Measurements from ENCODE around the gene FAR2.

DNA sequence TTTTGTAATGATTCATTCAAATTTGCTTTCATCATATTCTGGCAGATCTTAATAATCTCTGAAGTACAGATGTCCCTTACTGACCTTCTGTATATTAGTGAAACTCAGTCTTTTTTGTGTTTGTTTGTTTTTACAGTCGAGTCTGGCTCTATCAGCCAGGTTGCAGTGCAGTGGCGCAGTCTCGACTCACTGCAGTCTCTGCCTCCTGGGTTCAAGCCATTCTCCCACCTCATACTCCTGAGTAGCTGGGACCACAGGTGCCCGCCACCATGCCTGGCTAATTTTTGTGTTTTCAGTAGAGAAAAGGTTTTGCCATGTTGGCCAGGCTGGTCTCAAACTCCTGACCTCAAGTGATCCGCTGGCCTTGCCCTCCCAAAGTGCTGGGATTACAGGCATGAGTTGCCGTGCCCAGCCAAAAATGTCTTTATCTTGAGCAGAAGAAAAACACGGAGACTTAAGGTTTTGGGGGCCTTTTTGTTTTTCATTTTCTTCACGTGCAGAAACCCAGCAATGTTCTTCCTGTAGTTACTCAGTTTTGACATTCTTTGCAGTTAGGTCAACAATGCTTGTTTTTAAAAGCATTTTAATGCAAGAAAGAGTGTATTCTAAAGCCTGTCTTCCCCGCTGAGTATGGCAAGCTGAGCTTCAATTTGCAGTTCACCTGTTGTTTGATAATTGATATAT is 79.5 kb downstream of the FAR2 start:
- TF ChIP-seq, protein P1, sequence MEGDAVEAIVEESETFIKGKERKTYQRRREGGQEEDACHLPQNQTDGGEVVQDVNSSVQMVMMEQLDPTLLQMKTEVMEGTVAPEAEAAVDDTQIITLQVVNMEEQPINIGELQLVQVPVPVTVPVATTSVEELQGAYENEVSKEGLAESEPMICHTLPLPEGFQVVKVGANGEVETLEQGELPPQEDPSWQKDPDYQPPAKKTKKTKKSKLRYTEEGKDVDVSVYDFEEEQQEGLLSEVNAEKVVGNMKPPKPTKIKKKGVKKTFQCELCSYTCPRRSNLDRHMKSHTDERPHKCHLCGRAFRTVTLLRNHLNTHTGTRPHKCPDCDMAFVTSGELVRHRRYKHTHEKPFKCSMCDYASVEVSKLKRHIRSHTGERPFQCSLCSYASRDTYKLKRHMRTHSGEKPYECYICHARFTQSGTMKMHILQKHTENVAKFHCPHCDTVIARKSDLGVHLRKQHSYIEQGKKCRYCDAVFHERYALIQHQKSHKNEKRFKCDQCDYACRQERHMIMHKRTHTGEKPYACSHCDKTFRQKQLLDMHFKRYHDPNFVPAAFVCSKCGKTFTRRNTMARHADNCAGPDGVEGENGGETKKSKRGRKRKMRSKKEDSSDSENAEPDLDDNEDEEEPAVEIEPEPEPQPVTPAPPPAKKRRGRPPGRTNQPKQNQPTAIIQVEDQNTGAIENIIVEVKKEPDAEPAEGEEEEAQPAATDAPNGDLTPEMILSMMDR (IDR thresholded peaks at IDR 0.05; ENCODE audit: low read depth, low read length) = no peak
- TF ChIP-seq EZH2phosphoT487 (IDR thresholded peaks at IDR 0.05; ENCODE audit: low read depth) = no peak

Data from OCI-LY3 (cell line).